Activated T-cell treated with anti-CD3 and anti-CD28 coated beads for 24 hours (primary cell): ENCODE data around the gene IFIT1B.
"Not testable (repeated sequence)": the region's sequence is repeated elsewhere in the genome, so short reads cannot be mapped to it uniquely, and the experiment has no call there.

Source experiments
- DNase-seq: peaks from one replicate; pipeline ENCODE4 v3.0.0-alpha.2; 2020; ENCODE audit warnings: low read depth

Gene IFIT1B

DNA sequence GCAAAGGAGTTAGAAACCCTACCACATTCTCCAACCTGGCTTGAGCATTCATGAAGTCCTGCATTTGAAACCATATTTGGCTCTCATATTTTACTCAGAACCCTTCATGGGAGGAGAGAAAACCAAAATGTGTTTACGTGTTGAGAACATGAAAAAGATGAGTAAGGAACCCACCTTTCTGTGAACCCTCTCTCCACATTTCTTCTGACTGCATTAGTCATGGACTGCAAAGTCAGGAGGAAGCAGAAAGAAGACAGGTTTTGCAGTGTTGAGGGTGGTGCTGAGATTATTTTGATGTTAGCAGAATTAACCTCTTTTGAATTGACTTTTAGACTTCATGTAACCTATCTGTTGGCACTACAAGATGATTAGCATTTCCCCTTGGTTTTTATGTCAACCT lies 4.9 kb downstream of the IFIT1B start:
- no peak for DNase-seq

DNA sequence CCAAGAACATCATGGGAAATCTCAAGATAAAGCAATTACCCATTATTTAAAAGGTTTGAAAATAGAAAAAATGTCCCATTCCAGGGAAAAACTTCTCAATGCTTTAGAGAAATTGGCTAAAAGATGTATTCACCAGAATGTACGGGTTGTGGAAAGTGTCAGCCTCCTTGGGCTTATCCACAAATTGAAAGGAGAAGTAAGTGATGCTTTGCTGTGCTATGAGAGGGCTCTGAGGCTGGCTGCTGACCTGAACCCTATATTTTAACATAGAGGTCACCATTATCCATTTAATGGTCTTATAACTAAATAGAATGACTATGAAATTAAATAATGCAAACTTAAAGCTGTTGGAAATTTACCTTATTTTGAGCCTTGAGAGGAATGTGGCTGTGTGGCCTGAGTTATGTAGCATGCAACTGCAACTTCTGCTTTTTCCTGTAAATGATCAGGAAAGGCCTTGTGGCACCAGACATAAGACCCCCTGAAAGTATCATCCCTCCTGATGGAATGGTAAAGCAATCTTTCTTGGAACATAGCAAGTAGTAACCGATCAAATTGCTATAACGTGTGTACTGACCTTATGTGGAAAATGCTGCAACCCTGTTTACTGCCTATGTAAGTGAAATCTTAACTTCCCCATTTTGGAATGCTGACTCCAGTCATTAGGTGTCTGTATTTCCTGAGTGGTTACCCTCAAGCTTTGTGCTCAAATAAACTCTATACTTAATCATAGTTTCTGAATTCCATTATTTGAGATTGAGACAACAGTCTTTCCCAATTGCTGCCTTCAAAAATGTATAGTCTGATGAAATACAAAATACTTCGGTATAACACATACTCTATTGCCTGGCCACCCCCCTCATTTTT lies 6.9 kb downstream of the IFIT1B start:
- no peak for DNase-seq

DNA sequence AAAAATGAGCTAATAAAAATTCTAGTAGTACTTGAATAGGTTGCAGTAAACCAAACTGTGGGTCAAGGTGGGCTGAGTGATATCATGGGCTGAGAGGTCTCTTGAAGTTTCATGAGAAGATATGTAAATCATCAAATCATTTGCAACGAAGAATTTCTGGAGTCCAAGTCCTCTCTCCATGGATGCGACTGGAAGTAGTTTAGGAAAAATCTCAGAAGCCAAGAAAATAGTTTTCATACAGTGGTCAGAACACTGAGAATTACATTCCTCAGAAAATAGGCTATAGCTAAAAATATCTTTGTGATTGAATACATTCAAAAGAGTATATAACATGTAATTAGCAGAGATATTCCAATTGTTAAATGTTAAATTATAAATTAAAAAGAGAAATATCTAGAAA lies 10.9 kb downstream of the IFIT1B start:
- no peak for DNase-seq

DNA sequence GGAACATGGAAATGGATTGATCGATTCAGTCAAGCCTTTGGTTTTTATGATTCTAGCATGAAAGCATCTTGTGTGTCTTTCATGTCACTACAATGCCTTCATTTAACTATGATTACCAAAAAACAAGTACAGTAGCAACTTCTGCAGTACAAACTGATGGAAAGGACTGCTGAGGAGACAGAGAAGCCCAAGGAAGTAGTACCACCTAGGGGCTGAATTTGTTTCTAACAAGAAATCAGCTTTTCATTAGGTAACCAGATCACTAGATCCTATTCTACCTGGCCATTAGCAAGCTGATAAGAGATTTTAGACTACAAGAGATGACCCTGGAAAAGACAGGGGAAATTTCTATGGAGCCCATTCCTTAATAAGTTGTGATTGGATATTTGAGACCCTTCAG lies 11.4 kb downstream of the IFIT1B start:
- DNase-seq = no peak

DNA sequence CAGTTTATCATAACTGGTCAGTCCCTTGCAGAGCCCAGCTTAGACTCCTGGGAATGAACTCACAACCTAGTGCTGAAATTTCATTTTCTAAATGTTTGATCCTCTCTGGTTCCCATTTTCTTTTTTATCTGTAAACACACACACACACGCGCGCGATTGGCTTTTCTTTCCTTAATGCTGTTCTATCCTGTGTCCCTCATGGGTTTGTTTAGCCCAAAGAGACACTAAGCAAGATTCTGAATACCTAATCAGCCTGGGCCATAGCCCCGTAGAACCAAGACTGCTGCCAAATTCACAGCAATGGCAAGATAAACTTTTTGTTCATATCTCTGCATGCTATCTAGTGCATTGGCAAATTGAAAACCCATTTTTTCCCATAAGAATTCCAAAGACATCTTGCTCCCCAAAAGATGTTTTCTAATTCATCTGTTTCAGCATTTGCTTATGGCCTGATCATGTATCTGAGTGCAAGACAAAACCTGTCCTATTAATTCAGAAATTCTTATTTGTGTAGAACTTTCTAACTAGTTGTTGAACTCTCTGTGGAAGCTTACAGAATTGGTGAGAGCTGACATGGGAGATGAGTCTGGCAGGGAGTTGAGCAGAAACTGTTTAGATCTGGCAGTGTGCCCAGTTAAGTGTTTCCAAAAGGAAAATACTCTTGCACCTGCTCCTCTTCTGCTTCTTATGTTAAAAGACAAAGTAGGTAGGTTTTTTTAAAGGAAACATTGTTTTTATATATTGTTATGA lies 12.8 kb downstream of the IFIT1B start:
- no peak for DNase-seq

DNA sequence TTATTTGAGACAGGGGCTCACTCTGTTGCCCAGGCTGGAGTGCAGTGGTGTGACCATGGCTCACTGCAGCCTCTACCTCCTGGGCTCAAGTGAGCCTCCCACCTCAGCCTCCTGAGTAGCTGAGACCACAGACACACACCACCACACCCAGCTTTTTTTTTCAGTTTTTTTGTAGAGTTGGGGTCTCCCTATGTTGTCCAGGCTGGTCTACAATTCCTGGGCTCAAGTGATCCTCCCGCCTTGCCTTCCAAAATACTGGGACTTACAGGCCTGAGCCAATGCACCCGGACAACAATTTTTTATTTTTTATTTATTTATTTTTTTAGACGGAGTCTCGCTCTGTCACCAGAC lies 13.3 kb downstream of the IFIT1B start:
- DNase-seq = not testable (repeated sequence)

DNA sequence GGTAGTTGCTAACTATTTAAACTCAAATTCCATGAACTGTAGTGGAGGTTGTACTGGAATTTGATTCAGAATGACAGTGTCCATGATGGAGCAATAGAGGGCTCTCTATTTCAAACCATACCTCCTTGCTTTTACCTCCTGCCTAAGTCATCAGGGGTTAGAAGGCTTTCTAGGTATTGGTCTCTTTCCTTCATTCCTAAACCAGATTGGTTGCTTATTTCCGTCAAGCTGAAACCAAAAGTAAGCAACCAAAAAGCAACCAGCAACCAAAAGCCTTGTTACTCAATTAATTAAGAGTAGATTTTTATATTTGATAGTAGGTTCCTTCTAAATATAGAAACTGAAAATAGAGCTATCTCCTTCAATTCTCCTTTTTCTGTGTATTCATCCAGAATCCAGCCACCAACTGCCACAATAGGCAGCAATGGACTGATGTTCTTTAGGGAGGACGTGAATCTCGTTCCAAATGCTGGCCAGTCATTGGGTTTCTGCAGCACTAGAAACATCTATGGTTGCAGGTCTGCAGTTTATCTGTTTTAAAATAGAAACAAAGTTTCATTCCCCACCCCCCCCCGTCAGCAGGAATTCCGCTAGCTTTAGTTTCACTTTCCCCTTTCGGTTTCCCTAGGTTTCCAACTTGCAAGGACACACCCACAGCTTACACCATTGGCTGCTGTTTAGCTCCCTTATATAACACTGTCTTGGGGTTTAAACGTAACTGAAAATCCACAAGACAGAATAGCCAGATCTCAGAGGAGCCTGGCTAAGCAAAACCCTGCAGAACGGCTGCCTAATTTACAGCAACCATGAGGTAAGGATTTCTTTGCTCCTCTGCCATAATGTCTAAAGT lies 14.3 kb downstream of the IFIT1B start, which contains the start of gene IFIT1:
TSS of gene IFIT1 (plus strand) at position 717 of the 850 bp plus-strand sequence. CDS start at position 807, 90 bp downstream.
- DNase-seq = peak; percentile 16

DNA sequence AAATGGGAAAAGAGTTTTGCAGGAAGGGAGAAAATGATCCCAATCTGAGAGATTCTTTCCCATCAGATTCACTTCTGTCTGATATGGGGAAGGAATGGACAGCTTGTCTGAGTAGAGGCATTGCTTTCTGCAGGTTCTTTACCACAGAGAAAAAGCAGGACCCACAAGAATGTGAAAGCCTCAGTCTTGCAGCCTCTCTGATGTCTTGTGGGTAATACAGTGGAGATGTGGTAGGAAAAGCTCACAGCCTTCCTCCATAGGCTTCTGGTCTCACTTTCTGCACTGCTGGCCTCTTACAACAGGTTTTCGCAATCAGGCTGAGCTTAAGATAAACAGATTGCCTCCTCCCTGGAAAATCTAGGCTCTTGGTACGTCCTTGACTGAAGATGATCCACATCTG lies 15.1 kb downstream of the IFIT1B start:
- DNase-seq = no peak

DNA sequence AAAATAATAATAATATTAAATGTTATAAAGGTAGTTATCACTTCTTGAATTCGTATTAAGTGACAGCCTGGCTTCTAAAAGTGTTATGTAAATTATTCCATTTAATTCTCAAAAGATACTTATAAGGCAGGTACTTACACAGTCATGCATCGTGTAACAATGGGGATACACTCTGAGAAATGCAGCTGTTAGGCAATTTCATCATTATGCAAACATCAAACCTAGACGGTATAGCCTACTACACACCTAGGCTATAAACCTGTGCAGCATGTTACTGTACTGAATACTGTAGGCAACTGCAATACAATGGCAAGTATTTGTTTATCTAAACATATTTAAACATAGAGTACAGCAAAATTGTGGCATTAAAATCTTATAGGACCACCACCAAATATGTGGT lies 16.0 kb downstream of the IFIT1B start:
- DNase-seq = no peak

DNA sequence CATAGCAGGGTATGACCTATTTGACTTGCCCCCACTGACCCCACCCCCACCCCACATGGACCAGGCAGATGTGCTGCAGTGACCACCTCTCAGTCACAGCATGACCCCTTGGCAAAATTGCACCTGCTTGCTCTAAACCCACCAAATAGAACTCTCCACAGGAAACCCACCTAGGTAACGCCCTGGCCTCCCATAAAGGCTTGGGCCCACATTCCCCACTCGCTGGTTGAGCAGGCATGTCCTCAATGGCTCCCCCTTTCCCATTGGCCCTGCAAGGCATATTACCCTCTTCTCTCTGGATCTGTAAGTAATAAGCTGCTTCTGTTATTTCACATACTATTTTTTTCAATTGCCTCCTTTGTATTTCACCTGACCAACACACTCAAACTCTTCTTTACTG lies 17.3 kb downstream of the IFIT1B start:
- DNase-seq = no peak

DNA sequence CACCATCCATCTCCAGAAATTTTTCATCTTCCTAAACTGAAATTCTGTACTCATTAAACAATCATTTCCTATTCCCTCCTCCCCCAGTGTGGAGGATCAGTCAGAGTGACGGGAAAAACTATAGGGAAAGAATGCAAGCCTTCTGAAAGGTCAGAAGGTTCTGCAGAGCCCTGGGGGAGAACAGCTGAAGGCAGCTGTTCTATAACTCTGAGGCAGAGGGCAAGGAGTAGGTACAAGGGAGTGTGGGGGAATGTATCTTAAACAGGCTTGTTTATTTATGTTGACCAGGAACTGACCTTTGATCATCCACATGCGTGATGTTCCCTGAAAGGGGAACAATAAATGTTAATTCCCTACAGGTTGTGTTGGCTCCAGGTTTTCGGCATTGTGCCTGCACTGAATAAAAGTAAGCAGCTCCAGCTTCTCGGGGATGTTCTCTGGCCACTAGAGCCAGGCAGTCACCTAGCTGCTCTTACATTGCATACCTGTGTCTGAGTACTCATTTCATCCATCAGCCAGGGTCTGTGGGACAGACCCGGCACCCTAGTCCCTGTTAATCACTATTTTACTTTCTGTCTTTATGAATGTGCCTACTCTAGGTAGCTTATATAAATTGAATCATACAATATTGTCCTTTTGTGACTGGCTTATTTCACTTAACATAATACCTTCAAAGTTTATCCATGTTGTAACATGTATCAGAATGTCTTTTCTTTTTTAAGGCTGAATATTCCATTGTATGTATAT lies 20.3 kb downstream of the IFIT1B start:
- DNase-seq = no peak

DNA sequence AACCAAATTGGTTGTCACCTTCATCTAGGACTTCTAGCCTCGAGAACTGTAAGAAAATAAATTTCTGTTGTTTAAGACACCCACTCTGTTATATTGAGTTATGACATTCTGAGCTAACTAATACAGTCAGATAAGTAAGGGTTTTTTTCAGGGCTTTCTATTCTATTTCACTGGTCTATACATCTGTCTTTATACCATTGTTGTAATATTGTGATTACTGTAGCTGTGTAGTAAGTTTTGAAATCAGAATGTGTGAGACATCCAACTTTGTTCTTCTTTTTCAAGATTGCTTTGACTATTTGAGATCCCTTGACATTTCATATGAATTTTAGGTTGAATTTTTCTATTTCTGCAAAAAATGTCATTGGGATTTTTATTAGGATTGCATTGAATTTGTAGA lies 22.1 kb downstream of the IFIT1B start:
- no peak for DNase-seq

DNA sequence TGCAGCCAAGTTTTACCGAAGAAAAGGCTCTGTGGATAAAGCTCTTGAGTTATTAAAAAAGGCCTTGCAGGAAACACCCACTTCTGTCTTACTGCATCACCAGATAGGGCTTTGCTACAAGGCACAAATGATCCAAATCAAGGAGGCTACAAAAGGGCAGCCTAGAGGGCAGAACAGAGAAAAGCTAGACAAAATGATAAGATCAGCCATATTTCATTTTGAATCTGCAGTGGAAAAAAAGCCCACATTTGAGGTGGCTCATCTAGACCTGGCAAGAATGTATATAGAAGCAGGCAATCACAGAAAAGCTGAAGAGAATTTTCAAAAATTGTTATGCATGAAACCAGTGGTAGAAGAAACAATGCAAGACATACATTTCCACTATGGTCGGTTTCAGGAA lies 25.2 kb downstream of the IFIT1B start:
- DNase-seq = no peak

DNA sequence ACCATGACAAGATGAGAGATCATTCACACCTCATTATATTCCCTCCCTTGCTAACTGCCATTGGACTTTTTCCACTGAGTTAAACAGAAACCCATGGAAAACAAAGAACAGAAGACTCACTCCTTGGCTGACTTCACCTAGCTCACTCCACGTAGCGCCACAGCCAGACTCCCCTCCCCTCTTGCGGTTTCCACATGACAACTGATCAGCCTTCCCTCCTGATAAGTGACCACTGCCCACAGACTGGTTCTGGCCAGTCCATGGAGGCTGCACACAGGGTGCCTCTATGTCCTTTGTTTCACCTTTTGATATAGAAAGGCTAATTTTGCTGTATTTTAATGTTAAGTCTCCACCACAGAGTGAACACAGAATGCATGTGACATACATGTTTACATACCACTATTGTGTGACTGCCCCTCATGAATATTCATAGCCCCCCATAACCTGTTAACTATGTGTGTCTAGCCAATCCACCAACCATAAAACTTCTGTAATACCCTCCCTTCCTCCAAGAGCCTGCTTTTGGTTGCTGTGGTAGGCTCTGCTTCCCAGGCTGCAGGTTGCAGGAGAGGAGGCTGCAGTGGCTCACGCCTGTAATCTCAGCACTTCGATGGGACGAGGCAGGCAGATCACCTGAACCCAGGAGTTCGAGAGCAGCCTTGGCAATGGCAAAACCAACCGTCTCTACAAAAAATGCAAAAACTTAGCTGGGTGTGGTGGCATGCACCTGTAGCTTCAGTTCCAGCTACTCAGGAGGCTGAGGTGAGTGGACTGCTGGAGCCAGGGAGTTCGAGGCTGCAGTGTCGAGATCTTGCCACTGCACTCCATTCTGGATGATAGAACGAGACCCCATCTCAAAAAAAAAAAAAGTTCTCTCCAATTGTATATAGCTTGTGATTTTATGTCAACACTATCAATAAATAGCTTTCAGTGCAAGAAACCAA lies 26.5 kb downstream of the IFIT1B start:
- DNase-seq = no peak

DNA sequence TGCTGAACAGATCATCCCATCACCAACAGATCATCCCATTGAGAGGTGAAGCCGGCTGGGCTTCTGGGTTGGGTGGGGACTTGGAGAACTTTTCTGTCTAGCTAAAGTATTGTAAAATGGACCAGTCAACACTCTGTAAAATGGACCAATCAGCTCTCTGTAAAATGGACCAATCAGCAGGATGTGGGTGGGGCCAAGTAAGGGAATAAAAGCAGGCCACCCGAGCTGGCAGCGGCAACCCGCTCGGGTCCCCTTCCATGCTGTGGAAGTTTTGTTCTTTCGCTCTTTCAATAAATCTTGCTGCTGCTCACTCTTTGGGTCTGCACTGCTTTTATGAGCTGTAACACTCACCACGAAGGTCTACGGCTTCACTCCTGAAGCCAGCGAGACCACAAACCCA lies 28.3 kb downstream of the IFIT1B start:
- DNase-seq = not testable (repeated sequence)

DNA sequence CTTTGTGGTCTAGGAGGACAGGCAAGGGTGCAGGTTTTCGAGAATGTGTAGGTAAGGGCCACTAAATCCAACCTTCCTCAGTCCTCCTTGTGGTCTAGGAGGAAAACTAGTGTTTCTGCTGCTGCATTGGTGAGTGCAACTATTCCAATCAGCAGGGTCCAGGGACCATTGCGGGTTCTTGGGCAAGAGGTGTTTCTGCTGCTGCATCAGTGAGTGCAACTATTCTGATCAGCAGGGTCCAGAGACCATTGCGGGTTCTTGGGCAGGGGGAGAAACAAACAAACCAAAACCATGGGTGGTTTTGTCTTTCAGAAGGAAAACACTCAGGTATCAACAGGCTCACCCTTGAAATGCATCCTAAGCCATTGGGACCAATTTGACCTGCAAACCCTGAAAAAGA lies 29.9 kb downstream of the IFIT1B start:
- not testable (repeated sequence) for DNase-seq

DNA sequence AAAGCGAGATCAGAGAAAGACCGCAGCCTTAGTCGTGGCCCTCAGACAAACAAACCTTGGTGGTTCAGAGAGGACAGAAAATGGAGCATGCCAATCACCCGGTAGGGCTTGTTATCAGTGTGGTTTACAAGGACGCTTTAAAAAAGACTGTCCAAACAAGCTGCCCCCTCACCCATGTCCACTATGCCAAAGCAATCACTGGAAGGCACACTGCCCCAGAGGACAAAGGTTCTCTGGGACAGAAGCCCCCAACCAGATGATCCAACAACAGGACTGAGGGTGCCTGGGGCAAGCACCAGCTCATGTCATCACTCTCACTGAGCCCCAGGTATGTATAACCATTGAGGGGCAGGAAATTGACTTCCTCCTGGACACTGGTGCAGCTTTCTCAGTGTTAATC lies 31.4 kb downstream of the IFIT1B start:
- DNase-seq = not testable (repeated sequence)

DNA sequence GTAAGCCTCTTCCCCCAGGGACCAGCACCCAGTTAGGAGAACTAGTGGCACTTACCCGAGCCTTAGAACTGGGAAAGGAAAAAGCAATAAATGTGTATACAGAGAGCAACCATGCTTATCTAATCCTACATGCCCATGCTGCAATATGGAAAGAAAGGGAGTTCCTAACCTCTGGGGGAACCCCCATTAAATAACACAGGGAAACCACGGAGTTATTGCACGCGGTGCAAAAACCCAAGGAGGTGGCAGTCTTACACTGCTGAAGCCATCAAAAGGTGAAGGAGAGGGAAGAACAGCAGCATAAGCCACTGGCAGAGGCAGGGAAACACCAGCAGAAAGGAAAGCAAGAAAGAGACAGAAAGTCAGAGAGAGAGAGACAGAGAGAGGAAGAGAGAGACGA lies 32.7 kb downstream of the IFIT1B start:
- DNase-seq = not testable (repeated sequence)

DNA sequence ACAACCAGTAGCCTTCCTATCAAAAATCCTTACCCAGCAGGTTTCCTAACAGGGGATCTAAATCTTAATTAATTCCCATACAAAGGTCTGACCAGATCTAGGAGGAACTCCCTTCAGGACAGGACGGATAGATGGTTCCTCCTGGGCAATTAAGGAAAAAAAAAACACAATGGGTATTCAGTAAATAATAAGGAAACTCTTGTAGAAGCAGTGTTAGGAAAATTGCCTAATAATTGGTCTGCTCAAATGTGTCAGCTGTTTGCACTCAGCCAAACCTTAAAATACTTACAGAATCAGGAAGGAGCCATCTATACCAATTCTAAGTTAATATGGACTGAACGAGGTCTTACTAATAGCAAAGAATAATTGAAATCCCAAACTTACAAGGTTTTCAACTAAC lies 33.3 kb downstream of the IFIT1B start:
- not testable (repeated sequence) for DNase-seq

DNA sequence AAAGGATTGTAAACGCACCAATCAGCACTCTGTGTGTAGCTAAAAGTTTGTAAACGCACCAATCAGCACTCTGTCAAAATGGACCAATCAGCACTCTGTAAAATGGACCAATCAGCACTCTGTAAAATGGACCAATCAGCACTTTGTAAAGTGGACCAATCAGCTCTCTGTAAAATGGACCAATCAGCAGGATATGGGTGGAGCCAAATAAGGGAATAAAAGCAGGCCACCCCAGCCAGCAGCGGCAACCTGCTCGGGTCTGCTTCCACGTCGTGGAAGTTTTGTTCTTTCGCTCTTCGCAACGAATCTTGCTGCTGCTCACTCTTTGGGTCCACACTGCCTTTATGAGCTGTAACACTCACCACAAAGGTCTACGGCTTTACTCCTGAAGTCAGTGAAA lies 34.4 kb downstream of the IFIT1B start:
- DNase-seq = not testable (repeated sequence)
